RCC 7860 (cell line): ENCODE data around the gene LRRN1.
"Not testable (repeated sequence)": the region's sequence is repeated elsewhere in the genome, so short reads cannot be mapped to it uniquely, and the experiment has no call there.

Experiments
- DNase-seq: peaks from one replicate; pipeline ENCODE4 v3.0.0-alpha.2; 2015; ENCODE audit warnings: low spot score
- FAIRE-seq: peaks from 2 replicates; lab custom pipeline; 2012; peaks lifted over from hg19 to GRCh38; lab: Jason Lieb, UNC

The LRRN1 gene

GRCh38 chr3:3806092-3806491, 6.9 kb downstream of the LRRN1 start:
- DNase-seq (no peak), FAIRE-seq (no peak)

GRCh38 chr3:3806856-3807255, 7.6 kb downstream of the LRRN1 start:
- DNase-seq (no peak), FAIRE-seq (no peak)

- DNase-seq (no peak), FAIRE-seq (no peak)
Measured at GRCh38 chr3:3813013-3813412, 13.8 kb downstream of the LRRN1 start.

DNA sequence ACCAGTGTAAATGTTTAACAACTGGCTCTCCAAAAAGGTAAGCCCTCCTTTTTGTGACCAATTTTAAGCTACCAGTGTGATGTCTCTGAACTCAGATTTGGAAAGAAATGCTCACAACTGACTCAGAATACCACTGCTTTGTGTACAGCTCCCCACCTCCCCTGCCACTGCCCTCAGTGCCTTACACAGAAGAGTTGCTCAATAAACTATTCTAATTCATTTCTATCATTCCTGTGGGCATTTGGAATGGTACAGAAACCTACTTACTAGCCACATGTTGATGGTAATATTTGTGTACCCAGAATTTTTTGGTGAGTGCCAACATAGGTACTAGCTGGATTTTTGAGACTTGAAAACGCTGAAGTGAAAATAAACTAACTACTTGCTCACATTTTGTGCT, 16.0 kb downstream of the LRRN1 start:
- DNase-seq (no peak), FAIRE-seq (no peak)

DNA sequence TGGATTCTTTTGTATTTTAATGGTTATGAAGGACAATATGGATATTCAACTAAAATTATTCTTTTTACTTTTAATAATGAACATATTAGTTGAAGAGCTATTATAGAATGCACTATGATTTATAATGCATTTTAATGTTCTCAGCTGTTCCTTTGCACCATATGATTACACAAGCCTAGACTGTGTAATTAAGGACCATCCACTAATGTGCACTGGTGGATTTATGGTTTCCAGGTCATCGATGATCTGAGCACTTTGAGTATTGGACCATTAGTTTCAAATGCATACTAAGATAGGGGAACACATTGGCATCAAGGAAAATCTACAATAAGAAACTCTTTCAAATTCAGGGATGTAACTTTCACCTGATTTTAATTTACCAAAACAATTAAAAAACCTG, 16.8 kb downstream of the LRRN1 start:
- FAIRE-seq, result no peak
- DNase-seq, result no peak

DNA sequence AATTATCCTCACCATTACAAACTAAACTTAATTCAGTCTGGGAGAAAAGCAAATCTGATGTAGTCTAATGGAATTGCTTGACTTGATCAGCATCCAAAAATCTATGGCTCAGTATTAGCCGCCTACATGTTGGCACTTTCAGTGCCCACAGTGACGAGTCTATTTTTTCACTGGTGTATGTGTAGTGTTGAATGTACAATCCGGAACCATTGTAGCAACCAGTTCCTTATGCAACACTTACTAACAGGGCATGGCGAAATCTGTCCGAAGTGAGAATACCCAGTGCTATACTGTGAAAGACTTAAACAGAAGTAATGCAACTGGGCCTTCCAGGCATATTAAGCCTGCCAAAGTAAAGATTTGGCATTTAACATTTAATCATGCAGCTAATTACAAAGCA, 18.6 kb downstream of the LRRN1 start:
- FAIRE-seq (no peak), DNase-seq (no peak)

DNA sequence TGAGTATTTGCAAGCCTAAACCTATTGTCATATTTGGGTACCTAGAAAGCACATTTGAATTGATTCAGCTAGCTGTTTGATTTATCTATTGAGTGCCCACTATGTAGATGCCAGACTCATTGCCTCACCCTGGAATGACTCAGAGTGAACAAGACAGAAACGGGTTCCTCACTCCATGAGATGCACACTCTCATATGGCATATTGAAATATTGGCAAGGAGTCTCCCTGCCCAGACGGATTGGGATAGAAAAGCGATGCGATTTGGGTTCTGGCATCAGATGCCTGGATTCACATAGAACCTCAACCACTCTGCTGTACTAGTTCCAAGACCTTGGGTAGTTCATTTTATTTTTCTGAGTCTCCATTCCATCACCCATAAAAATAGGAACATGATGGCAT, 22.5 kb downstream of the LRRN1 start:
- DNase-seq, result no peak
- FAIRE-seq, result no peak

DNA sequence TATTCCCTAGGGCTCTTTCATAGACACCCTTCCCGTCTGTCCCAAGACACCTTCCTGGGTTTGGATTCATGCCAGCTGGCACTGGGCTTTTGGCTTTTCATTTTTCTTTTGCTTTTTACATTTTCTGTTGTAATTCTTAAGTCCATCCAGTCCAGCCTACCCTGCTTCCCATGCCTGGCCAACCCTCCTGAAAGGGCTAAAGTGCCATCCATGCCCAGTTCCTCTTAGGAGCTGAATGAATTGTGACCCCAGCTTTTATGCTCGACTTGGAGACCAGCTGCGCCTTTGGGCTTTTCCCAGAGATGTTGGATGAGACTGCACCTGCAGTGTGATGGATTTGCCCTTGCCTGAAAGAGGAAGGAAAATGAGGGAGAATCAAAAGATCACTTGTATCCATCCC, 25.8 kb downstream of the LRRN1 start:
- DNase-seq, result no peak
- no peak for FAIRE-seq

GRCh38 chr3:3826521-3826920, 27.3 kb downstream of the LRRN1 start:
- FAIRE-seq (no peak), DNase-seq (no peak)

DNA sequence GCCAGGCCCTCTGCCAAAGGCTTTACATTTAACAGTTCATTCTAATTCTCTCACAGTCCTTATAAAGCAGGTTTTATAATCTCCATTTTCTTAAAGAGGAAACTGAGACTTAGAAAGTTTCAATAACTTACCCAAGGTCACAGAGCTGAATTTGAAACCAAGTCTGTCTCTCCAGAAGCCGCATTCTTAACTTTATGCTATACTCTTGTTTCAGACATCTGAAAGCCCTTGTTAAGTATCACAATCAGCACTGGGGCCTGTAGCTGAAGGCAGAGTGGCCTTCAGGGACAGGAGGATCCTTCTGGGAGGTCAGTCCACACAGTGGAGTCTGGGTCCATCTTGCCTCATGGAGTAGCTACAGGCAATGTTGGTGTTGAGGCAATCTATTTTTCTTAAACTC, 27.9 kb downstream of the LRRN1 start:
- DNase-seq (no peak), FAIRE-seq (no peak)

- not testable (repeated sequence) for FAIRE-seq
Measured at GRCh38 chr3:3828417-3828816, 29.2 kb downstream of the LRRN1 start.

DNA sequence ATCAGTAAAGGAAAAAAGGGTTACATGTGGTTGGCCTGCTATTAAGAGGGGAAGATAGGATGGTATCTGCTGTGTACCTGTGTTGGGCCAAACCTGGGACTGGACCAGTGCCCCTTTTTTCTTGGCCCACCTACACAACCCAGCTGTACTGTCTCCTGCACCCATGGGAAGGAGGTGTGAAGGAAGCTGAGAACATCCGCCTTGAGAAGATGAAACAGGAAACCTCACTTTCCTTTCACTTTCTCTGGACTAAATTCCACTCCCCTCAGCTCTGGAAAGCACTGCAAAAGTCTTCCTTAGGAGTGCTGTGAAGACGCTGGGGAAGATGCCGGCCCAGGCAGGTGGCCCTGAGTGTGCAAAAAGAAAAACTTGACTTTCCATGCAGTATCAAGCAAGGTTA, 37.6 kb downstream of the LRRN1 start:
- FAIRE-seq (no peak), DNase-seq (no peak)

More at GRCh38 chr3:3828417-3828816, 29.2 kb downstream of the LRRN1 start:
- not testable (repeated sequence) for DNase-seq

DNA sequence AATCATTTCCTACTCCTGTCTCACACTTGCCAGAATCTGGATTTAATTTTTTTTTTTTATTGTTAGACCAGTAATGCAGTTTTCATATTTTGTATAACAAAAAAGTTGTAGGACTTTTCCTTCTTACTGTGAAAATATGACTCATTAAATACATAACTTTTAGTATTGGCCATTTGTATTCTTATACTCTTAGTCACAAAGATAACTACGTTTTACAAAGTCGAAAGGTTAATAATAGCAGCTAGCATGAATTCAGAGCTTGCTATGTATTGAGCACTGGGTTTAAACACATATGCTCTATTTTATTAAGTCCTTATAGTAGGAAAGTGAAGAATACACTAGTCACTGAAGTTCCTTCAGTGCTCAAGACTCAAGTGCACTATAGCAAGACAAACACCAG, 43.1 kb downstream of the LRRN1 start:
- no peak for FAIRE-seq
- DNase-seq, result no peak

- DNase-seq (no peak), FAIRE-seq (no peak)
Measured at GRCh38 chr3:3847994-3848922, 49.0 kb downstream of the LRRN1 start.

DNA sequence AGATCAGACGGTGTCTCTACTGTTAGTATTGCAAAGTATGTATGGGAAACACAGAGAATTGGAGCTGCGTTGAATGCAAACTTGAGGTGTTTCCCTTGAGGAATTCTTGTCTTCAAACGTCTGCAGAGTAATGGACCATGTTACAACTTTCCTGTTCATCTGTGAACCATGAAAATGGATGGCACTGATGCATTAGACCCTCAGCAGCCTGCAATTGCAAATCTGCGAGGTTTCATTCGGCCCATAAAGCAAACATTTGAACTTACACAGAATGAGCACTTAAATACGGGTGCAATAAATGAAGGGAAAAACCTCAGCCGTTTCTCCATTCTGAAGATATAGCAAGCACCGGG, 49.7 kb downstream of the LRRN1 start:
- FAIRE-seq, result no peak
- DNase-seq, result no peak

DNA sequence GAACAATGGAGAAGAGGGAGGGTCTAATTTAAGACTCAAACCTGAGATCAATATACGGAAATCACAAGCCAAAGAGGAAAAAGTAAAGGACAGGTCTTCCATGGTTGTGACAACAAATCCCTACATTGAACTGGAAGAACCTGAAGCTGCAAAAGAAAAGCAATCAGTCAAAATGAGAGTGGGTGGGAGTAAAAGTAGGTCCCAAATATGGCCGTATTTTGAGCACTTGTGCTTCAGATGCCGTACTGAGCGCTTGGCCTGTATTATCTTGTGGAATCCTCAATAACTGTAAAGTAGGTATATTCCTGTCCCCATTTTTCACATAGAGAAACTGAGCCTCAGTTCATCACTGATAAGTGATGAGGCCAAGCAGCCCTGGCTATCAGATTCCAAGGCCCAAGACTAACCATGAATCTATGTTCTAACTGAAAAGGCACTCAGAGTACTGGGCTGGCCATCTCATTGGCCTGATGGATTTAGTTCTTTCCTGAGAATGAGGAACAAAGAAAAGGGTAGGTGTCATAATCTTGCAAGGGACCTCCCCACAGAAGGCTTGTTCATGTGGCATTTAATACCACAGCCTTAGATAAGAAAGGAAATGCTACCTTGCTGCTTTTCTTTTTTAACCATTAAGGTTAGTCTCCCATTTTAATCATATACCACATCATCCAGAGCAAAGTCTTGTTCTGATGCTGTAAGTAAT, 52.5 kb downstream of the LRRN1 start:
- no peak for FAIRE-seq
- DNase-seq, result no peak

GRCh38 chr3:3853544-3853943, 54.3 kb downstream of the LRRN1 start:
- FAIRE-seq (no peak), DNase-seq (no peak)

DNA sequence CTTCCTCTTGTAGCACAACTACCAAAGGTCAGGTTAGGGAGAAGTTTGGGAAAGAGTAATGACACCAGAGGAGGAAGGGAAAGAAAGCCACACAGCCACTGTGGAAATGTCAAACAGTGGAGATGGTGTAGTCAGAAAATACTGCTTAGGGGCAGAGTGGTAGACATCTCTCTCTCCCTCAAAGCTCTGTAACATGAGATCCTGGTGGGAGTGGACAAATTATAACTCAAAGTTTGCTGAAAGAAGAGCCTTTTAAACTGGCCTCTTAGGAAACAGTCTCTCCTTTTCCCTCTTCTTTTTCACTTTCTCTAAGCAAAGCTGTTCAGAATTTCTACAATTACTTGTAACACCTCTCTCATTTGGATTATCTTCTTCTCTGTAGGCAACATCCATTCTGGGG, 55.8 kb downstream of the LRRN1 start:
- FAIRE-seq (no peak), DNase-seq (no peak)

- DNase-seq (no peak), FAIRE-seq (no peak)
Measured at GRCh38 chr3:3860235-3860634, 61.0 kb downstream of the LRRN1 start.

DNA sequence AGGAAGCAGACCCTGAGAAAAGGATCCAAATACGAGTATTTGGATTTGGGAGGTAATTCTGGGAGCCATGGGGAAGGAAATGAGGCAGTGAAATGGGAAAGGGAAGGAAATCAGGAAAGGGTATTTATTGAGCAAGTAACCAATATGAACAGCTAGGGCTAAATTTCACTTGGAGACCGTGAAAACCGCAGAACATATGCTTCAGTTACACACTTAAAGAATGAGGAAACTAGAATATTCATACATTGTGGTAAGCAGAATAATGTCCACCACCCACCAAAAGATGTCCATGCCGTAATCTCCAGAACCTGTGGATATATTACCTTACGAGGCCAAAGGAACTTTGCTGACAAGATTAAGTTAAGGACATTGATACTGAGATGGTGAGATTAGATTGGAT, 63.3 kb downstream of the LRRN1 start:
- FAIRE-seq, result no peak
- DNase-seq, result no peak

DNA sequence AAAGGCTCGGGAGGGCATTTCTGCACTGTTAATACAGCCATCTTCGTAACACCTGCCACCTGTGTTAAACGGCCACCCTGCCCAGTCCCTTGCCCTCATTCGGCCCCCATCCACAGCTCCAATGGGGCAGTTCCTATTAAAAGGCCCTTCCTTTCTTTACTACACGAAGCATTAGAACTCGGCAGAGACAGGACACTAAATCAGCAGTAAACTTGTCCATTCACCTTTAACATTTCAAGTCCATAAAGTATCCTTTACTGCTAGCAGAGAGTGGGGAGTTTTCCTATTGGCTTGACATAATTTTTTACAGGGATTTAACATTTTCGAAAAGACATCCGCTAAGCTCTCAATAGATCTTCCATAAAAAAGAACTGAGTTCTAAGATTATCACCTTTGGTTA, 76.3 kb downstream of the LRRN1 start:
- DNase-seq (no peak), FAIRE-seq (no peak)

GRCh38 chr3:3881050-3881449, 81.8 kb downstream of the LRRN1 start:
- DNase-seq (no peak), FAIRE-seq (no peak)
